K562 (cell line): ENCODE measurements around the gene IL36RN. TPM values are rescaled to one million over a fixed set of nuclear protein-coding genes. Genes with fewer than 3 reads are reported as not detected.
A peak's percentile ranks its signal among the peaks of the same experiment; 100 is the strongest.

Source experiments
- polyA plus RNA-seq, 8 experiments: library from polyadenylated mRNA; depleted of rRNA in 4 of 8; stranded (reverse) in 5 of 8; unstranded in 3 of 8; fragments of >200 nt; fragmentation: Nextera tagmentation in 2 of 8; fragmentation: Illumina TruSeq in 1 of 8; extraction: Ambion mirVana in 2 of 8; extraction: Trizol in 1 of 8; gene quantifications; 2 replicates each; pipeline versions ENCODE4 v1.2.1 to v1.2.3, GENCODE V29; 2011 to 2014; ENCODE audit warnings: inconsistent platforms in 1 of 8, missing spikeins in 1 of 8
- total RNA-seq, 7 experiments: library from RNA; depleted of rRNA in 6 of 7; stranded (reverse); fragments of >200 nt in 6 of 7; fragmentation: Illumina TruSeq in 2 of 7; extraction: Trizol in 2 of 7; gene quantifications; 2 replicates each; pipeline versions ENCODE4 v1.2.1 to v1.2.3, GENCODE V29; 2011 to 2021; ENCODE audit warnings: low replicate concordance in 1 of 7
- TF ChIP-seq, protein P1 (sequence below), 2 experiments: fragments of 450-650 bp in 1 of 2; sonication (generic) in 1 of 2; formaldehyde crosslinking in 1 of 2; IDR thresholded peaks; 2 replicates each; pipeline versions ENCODE4 v1.7.1 to v1.9.0; 2016 to 2022; ENCODE audit warnings: inconsistent platforms in 1 of 2, mild to moderate bottlenecking in 1 of 2, missing genetic modification reagents in 1 of 2

Gene IL36RN
- total and polyA plus RNA-seq, 9 of the 15 experiments (the other 6 are each of a cell fraction or from before 2014, with no cell fraction given), result not detected

GRCh38 chr2:113058998-113059960 lies at the start of gene IL36RN (continued):
- TF ChIP-seq, protein P1, sequence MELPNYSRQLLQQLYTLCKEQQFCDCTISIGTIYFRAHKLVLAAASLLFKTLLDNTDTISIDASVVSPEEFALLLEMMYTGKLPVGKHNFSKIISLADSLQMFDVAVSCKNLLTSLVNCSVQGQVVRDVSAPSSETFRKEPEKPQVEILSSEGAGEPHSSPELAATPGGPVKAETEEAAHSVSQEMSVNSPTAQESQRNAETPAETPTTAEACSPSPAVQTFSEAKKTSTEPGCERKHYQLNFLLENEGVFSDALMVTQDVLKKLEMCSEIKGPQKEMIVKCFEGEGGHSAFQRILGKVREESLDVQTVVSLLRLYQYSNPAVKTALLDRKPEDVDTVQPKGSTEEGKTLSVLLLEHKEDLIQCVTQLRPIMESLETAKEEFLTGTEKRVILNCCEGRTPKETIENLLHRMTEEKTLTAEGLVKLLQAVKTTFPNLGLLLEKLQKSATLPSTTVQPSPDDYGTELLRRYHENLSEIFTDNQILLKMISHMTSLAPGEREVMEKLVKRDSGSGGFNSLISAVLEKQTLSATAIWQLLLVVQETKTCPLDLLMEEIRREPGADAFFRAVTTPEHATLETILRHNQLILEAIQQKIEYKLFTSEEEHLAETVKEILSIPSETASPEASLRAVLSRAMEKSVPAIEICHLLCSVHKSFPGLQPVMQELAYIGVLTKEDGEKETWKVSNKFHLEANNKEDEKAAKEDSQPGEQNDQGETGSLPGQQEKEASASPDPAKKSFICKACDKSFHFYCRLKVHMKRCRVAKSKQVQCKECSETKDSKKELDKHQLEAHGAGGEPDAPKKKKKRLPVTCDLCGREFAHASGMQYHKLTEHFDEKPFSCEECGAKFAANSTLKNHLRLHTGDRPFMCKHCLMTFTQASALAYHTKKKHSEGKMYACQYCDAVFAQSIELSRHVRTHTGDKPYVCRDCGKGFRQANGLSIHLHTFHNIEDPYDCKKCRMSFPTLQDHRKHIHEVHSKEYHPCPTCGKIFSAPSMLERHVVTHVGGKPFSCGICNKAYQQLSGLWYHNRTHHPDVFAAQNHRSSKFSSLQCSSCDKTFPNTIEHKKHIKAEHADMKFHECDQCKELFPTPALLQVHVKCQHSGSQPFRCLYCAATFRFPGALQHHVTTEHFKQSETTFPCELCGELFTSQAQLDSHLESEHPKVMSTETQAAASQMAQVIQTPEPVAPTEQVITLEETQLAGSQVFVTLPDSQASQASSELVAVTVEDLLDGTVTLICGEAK (IDR thresholded peaks at IDR 0.05), result 0 out of 2 replicates have a peak, but pooled peaks have one; percentile 32
- TF ChIP-seq, protein P1 (CRISPR knock-in tag; IDR thresholded peaks at IDR 0.05), result no peak
